ENCODE data around the gene ATP6V1F.

The ATP6V1F gene

GRCh38 chr7:128845987-128846386 lies 16.7 kb upstream of the ATP6V1F start:
- Histone ChIP-seq H3K27me3 (replicated peaks; ENCODE audit: control insufficient read depth, insufficient read depth, low read length) (no peaks in the 10 kb centered on the region; the same call in 1 of the 2 replicates), H3K36me3 (ENCODE audit: control insufficient read depth, insufficient read depth, low read length) (no peaks in the 10 kb centered on the region), H3K4me3 (replicated peaks; ENCODE audit: low read depth, low read length) (no peak overlapping the region)
- DNase-seq (ENCODE audit: extremely low read depth, insufficient read length): no peak
- TF ChIP-seq CTCF (IDR thresholded peaks at IDR 0.05; ENCODE audit: insufficient read depth, low read length, poor library complexity, severe bottlenecking): no peak

GRCh38 chr7:128846781-128847444 lies 15.7 kb upstream of the ATP6V1F start:
- DNase-seq (ENCODE audit: extremely low read depth, insufficient read length): no peak
- Histone ChIP-seq H3K36me3 (ENCODE audit: control insufficient read depth, insufficient read depth, low read length) (no peaks in the 10 kb centered on the region), H3K4me3 (replicated peaks; ENCODE audit: low read depth, low read length) (no peak overlapping the region), H3K27me3 (replicated peaks; ENCODE audit: control insufficient read depth, insufficient read depth, low read length) (no peaks in the 10 kb centered on the region; the same call in 1 of the 2 replicates)
- TF ChIP-seq CTCF (IDR thresholded peaks at IDR 0.05; ENCODE audit: insufficient read depth, low read length, poor library complexity, severe bottlenecking): no peak

DNA sequence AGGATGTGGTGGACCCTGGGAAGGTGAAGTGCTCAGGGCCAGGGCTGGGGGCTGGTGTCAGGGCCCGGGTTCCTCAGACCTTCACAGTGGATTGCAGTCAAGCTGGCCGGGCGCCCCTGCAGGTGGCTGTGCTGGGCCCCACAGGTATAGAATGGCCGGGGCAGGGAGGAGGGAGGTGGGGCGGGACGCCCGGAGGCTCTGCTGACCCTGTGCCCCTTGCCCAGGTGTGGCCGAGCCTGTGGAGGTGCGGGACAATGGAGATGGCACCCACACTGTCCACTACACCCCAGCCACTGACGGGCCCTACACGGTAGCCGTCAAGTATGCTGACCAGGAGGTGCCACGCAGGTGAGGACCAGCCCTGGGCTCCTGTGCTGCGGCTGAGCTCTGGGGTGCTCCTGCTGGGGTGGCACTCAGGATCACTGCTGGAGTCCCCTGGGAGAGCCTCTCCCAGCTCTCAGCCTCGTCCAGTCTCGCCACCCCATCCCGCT lies 14.9 kb upstream of the ATP6V1F start:
- DNase-seq (ENCODE audit: extremely low read depth, insufficient read length): no peak
- no peak for TF ChIP-seq CTCF (IDR thresholded peaks at IDR 0.05; ENCODE audit: insufficient read depth, low read length, poor library complexity, severe bottlenecking)
- Histone ChIP-seq H3K4me3 (replicated peaks; ENCODE audit: low read depth, low read length) (no peak overlapping the region), H3K27me3 (replicated peaks; ENCODE audit: control insufficient read depth, insufficient read depth, low read length) (no peaks in the 10 kb centered on the region; the same call in 1 of the 2 replicates), H3K36me3 (ENCODE audit: control insufficient read depth, insufficient read depth, low read length) (no peaks in the 10 kb centered on the region)

DNA sequence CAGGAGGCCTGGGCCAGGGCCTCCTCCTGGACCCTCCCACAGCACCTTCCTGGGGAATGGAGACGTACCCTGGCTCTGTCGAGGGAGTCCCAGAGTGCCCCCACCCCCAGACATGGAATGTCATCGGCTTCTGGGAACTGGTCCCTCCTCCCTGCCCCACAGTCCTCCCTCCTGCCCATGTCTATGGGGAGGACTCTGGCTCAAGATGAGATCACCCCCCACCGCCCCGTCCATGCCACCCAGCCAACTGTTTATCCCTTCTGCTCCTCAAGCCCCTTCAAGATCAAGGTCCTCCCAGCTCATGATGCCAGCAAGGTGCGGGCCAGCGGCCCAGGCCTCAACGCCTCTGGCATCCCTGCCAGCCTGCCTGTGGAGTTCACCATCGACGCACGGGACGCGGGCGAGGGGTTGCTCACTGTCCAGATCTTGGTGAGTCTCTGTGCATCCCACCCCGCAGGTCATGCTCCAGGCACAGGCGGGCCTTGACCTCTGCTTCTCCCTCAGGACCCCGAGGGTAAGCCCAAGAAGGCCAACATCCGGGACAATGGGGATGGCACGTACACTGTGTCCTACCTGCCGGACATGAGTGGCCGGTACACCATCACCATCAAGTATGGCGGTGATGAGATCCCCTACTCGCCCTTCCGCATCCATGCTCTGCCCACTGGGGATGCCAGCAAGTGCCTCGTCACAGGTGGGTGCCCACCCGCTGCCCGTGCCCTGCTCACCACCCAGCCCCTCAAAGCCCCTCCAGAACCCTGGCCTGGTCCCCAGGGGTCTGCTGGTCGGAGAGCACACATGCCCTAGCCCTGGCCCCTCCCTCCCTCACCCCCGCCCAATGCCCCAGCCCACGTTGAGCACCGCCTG lies 14.1 kb upstream of the ATP6V1F start:
- Histone ChIP-seq H3K27me3 (replicated peaks; ENCODE audit: control insufficient read depth, insufficient read depth, low read length) (no peaks in the 10 kb centered on the region; the same call in 1 of the 2 replicates), H3K4me3 (replicated peaks; ENCODE audit: low read depth, low read length) (no peak overlapping the region), H3K36me3 (ENCODE audit: control insufficient read depth, insufficient read depth, low read length) (no peaks in the 10 kb centered on the region)
- no peak for TF ChIP-seq CTCF (IDR thresholded peaks at IDR 0.05; ENCODE audit: insufficient read depth, low read length, poor library complexity, severe bottlenecking)
- no peak for DNase-seq (ENCODE audit: extremely low read depth, insufficient read length)

- no peak for DNase-seq (ENCODE audit: extremely low read depth, insufficient read length)
- H3K27me3 ChIP-seq (replicated peaks; ENCODE audit: control insufficient read depth, insufficient read depth, low read length): no peaks in the 10 kb centered on the region; the same call in 1 of the 2 replicates
- no peak for TF ChIP-seq CTCF (IDR thresholded peaks at IDR 0.05; ENCODE audit: insufficient read depth, low read length, poor library complexity, severe bottlenecking)
- no peaks in the 10 kb centered on the region for H3K36me3 ChIP-seq (ENCODE audit: control insufficient read depth, insufficient read depth, low read length)
- no peak overlapping the region for H3K4me3 ChIP-seq (replicated peaks; ENCODE audit: low read depth, low read length)
Measured at GRCh38 chr7:128849156-128849515, 13.5 kb upstream of the ATP6V1F start.

All from GM06990 (cell line).